GM18498 (cell line): ENCODE results near the gene P4HA1.
"Not testable (repeated sequence)": the region's sequence is repeated elsewhere in the genome, so short reads cannot be mapped to it uniquely, and the experiment has no call there.

Source experiments
- ATAC-seq: cut with Tn5 transposase; IDR thresholded peaks from one replicate; pipeline ENCODE4 v1.9.1; 2021; ENCODE audit warnings: mild to moderate bottlenecking, moderate library complexity; ENCODE audit not compliant: unreplicated experiment

Gene P4HA1

GRCh38 chr10:73096449-73097304, at the start of gene P4HA1:
P4HA1 (minus strand) TSS chr10:73096866; CDS start chr10:73074883, 21,983 bp downstream.
- ATAC-seq: peak; percentile 90

- ATAC-seq: no peak
These were observed 44.9 kb upstream of the P4HA1 start for GRCh38 chr10:73141603-73142002.

GRCh38 chr10:73139251-73139650, 42.6 kb upstream of the P4HA1 start:
- ATAC-seq: no peak

GRCh38 chr10:73136627-73137026, 40.0 kb upstream of the P4HA1 start:
- no peak for ATAC-seq

GRCh38 chr10:73134727-73135126, 38.1 kb upstream of the P4HA1 start:
- ATAC-seq: no peak

GRCh38 chr10:73131913-73132686, 35.4 kb upstream of the P4HA1 start:
- no peak for ATAC-seq

GRCh38 chr10:73131301-73131700, 34.6 kb upstream of the P4HA1 start:
- no peak for ATAC-seq

GRCh38 chr10:73126343-73126742, 29.7 kb upstream of the P4HA1 start:
- no peak for ATAC-seq

- ATAC-seq: no peak
These were observed 23.3 kb upstream of the P4HA1 start for GRCh38 chr10:73119952-73120351.

GRCh38 chr10:73119457-73119856, 22.8 kb upstream of the P4HA1 start:
- ATAC-seq: no peak

- ATAC-seq: peak; percentile 77
These were observed 21.5 kb upstream of the P4HA1 start for GRCh38 chr10:73117976-73118743.

GRCh38 chr10:73116017-73116416, 19.4 kb upstream of the P4HA1 start:
- no peak for ATAC-seq

- no peak for ATAC-seq
These were observed 16.9 kb upstream of the P4HA1 start for GRCh38 chr10:73113551-73113950.

GRCh38 chr10:73112032-73112431, 15.4 kb upstream of the P4HA1 start:
- ATAC-seq: not testable (repeated sequence)

GRCh38 chr10:73110345-73110849, 13.7 kb upstream of the P4HA1 start, which contains the start of gene NUDT13:
NUDT13 (plus strand) TSS chr10:73110455; CDS start chr10:73114366, 3,911 bp downstream.
- no peak for ATAC-seq

- not testable (repeated sequence) for ATAC-seq
These were observed 12.6 kb upstream of the P4HA1 start for GRCh38 chr10:73109248-73109652.

GRCh38 chr10:73106301-73106700, 9.6 kb upstream of the P4HA1 start:
- no peak for ATAC-seq

GRCh38 chr10:73099141-73099540, 2.5 kb upstream of the P4HA1 start:
- ATAC-seq: no peak

GRCh38 chr10:73097305-73097670, 622 bp upstream of the P4HA1 start:
- ATAC-seq: no peak

- peak; percentile 32 for ATAC-seq
These were observed 621 bp downstream of the P4HA1 start for GRCh38 chr10:73096041-73096448.

GRCh38 chr10:73095481-73096021, 1.1 kb downstream of the P4HA1 start:
- ATAC-seq: no peak
